Superior temporal gyrus (tissue), 1 donor: ENCODE measurements around the gene EEPD1.
"Not testable (repeated sequence)": the region's sequence is repeated elsewhere in the genome, so short reads cannot be mapped to it uniquely, and the experiment has no call there.

Source experiments
- DNase-seq: peaks from one replicate; pipeline ENCODE4 v3.0.0-alpha.2; 2016; ENCODE audit errors: extremely low spot score

Gene EEPD1

DNA sequence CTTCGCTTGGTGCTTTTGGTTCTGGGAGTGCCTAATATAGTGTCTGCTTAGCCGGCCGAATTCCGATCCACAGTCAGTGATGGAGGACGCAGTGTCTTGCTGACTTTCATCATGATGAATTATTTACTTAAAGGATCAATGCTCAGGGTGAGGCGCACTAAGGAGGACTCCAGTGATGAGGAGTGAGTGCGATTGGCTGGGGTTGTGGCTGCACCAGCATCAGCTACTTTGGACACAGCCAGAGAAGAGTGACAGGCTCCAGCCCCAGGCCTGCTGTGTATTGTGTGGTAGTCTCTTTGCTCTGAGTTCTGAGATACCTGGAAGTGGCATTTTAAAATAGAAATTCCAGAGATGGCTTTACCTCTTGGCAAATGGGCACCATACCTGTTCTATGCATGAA is 163.3 kb downstream of the EEPD1 start:
- no peak for DNase-seq

DNA sequence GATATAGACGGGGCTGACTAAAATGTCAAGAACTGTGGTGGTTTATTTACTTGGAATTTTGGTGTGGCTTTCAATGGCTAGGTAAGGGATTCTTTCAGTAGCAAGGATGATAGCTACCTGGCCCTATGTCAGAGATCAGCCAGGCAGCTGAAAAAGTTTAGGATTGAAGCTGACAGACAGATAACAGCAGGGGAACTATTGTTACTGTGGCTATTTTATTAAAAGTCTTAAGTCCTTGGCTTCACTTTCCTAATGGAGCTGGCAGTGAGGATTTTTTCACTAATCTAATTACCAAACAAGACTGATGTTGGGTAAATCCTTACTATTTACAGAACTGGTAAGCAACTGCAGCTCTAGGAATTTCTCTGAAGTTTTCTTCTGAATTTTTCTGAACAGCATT is 164.2 kb downstream of the EEPD1 start:
- no peak for DNase-seq

GRCh38 chr7:36318116-36318515 is 165.1 kb downstream of the EEPD1 start:
- no peak for DNase-seq

DNA sequence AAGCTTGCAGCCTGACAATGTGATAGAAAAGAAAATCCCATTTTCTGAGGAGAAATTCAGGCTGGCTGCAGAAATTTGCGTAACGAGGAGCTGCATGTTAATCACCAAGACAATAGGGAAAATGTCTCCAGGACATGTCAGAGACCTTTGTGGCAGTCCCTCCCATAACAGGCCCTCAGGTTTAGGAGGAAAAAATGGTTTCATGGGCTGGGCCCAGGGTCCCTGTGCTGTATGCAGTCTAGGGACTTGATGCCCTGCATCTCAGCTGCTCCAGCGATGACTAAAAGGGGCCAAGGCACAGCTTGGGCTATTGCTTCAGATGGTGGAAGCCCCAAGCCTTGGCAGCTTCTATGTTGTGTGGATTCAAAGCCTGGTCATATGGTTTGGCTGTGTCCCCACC is 168.2 kb downstream of the EEPD1 start:
- not testable (repeated sequence) for DNase-seq

- DNase-seq, result no peak
Observed at GRCh38 chr7:36336390-36336789, 183.3 kb downstream of the EEPD1 start.

DNA sequence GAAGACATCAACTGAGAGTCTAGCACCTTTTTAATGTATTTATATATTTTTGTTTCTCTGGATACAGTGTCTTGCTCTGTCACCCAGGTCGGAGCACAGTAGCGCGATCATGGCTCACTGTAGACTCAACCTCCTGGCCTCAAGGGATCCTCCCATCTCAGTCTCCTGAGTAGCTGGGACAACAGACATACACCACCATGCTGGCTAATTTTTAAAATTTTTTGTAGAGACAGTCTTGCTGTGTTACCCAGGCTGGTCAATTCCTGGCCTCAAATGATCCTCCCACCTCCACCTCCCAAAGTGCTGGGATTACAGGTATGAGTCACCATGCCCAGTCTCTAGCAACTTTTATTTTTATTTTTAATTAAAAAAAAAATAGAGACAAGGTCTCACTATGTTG is 185.2 kb downstream of the EEPD1 start:
- no peak for DNase-seq

- DNase-seq, result no peak
Observed at GRCh38 chr7:36343548-36343947, 190.5 kb downstream of the EEPD1 start.

DNA sequence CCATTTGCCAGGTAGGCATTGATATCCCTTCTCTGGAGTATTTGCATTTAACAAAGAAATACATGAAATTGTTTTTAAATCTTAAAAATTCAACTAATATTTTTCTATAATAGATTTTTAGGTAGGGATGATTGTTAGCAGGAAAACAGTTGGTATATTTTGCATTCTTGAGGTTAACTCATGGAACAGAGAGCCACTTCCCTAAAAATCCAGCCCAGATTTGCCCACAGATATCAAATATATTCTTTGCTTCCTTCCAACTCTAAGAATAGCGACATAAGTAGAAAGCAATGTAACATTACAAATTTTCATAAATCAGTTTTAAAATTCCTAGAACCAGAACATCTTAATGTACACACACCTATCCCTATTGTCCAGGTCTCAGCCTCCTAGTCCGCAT is 191.6 kb downstream of the EEPD1 start:
- DNase-seq, result no peak

- no peak for DNase-seq
Observed at GRCh38 chr7:36346260-36346831, 193.3 kb downstream of the EEPD1 start.

- DNase-seq, result no peak
Observed at GRCh38 chr7:36348256-36348655, 195.2 kb downstream of the EEPD1 start.

DNA sequence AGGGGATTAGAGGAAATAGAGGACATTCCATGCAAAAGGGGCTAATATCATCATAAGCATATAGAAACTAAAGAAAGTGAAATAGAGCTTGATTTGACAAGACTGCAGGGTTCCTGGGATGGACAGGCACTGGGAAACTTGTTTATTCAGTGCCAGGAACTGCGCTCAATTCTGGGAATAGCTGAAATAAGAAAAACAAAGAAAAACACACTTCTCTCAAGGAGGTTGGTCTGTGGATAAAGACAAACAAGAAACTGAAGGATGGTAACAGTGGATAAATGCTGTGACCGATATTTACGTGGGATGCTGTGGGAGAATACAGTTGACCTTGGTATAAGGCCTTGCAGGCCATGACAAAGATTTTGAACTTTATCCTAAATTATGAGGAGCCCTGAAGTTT is 195.7 kb downstream of the EEPD1 start:
- no peak for DNase-seq

GRCh38 chr7:36349626-36350025 is 196.6 kb downstream of the EEPD1 start:
- no peak for DNase-seq
